GM12875 (cell line): Measurements from ENCODE around the gene GRAP2.

ENCODE experiments used
- H3K4me3 ChIP-seq: one replicate; pipeline ENCODE4 v1.5.1; 2011; ENCODE audit warnings: low read depth, low read length, control low read depth
- CTCF ChIP-seq: IDR thresholded peaks from 2 replicates; pipeline ENCODE4 v1.5.1; 2011; ENCODE audit warnings: low read depth, mild to moderate bottlenecking, control low read depth, inconsistent platforms, low read length, moderate library complexity, borderline replicate concordance; ENCODE audit not compliant: insufficient read depth

GRAP2 gene

GRCh38 chr22:39908136-39908535, 7.3 kb downstream of the GRAP2 start:
- no peak for TF ChIP-seq CTCF

GRCh38 chr22:39908737-39909136, 7.9 kb downstream of the GRAP2 start:
- H3K4me3 ChIP-seq: no peak overlapping the region
- TF ChIP-seq CTCF: no peak

More at GRCh38 chr22:39908136-39908535, 7.3 kb downstream of the GRAP2 start:
- no peak overlapping the region for H3K4me3 ChIP-seq

GRCh38 chr22:39910876-39911613, 10.2 kb downstream of the GRAP2 start:
- H3K4me3 ChIP-seq: no peak overlapping the region
- TF ChIP-seq CTCF: no peak

DNA sequence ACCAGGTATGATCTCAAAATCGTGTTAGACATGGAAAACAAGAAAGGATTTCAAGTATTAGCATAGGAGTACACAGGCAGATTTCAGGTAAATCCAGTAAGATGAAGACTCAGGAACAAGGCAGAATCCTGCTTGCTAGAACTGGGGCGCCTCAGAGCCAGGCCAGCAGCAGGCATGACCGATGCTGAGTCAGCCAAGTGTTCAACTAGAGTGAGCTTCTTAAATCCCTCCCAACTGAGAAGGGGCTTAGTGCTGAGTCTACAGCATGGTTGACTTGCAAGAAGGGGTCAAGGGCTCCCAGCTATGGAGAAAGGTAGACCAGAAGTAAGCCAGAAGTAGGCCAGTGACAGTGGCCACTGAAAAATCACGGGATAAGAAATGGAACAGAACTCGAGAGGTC, 12.4 kb downstream of the GRAP2 start:
- TF ChIP-seq CTCF: no peak
- H3K4me3 ChIP-seq: no peak overlapping the region

GRCh38 chr22:39913886-39914285, 13.0 kb downstream of the GRAP2 start:
- H3K4me3 ChIP-seq: no peak overlapping the region
- no peak for TF ChIP-seq CTCF

- TF ChIP-seq CTCF: no peak
- no peak overlapping the region for H3K4me3 ChIP-seq
Measured at GRCh38 chr22:39914584-39914983, 13.7 kb downstream of the GRAP2 start.

- TF ChIP-seq CTCF: no peak
Measured at GRCh38 chr22:39915295-39915726, 14.4 kb downstream of the GRAP2 start.

More at GRCh38 chr22:39915295-39915726, 14.4 kb downstream of the GRAP2 start:
- H3K4me3 ChIP-seq: no peak overlapping the region
